SH-SY5Y (cell line): ENCODE data around the gene GAP43.
A peak's percentile ranks its signal among the peaks of the same experiment; 100 is the strongest.

Experiments
- GATA2 ChIP-seq: IDR thresholded peaks from 2 replicates; pipeline ENCODE4 v1.6.1; 2011; ENCODE audit warnings: mild to moderate bottlenecking, low read depth, low read length
- GATA3 ChIP-seq: IDR thresholded peaks from 2 replicates; pipeline ENCODE4 v1.6.1; 2011; ENCODE audit warnings: low read depth, mild to moderate bottlenecking, low read length, moderate library complexity

GAP43 gene

GRCh38 chr3:115709931-115710330 is 86.6 kb downstream of the GAP43 start:
- TF ChIP-seq GATA2: no peak
- TF ChIP-seq GATA3: no peak

- TF ChIP-seq GATA3 (no peak), GATA2 (no peak)
Observed at GRCh38 chr3:115710799-115711198, 87.5 kb downstream of the GAP43 start.

- no peak for TF ChIP-seq GATA3
- no peak for TF ChIP-seq GATA2
Observed at GRCh38 chr3:115712871-115713270, 89.6 kb downstream of the GAP43 start.

GRCh38 chr3:115713284-115713683 is 90.0 kb downstream of the GAP43 start:
- TF ChIP-seq GATA2 (peak; percentile 46; the same call in 1 of the 2 replicates), GATA3 (no peak)

GRCh38 chr3:115715241-115715745 is 92.0 kb downstream of the GAP43 start:
- TF ChIP-seq GATA2: no peak
- TF ChIP-seq GATA3: no peak

GRCh38 chr3:115720983-115721382 is 97.7 kb downstream of the GAP43 start:
- no peak for TF ChIP-seq GATA3
- no peak for TF ChIP-seq GATA2

- TF ChIP-seq GATA3 (no peak), GATA2 (no peak)
Observed at GRCh38 chr3:115725800-115726199, 102.5 kb downstream of the GAP43 start.

GRCh38 chr3:115727135-115727534 is 103.8 kb downstream of the GAP43 start:
- TF ChIP-seq GATA3: no peak
- TF ChIP-seq GATA2: no peak

GRCh38 chr3:115728013-115728412 is 104.7 kb downstream of the GAP43 start:
- no peak for TF ChIP-seq GATA2
- TF ChIP-seq GATA3: no peak

- TF ChIP-seq GATA2: no peak
- no peak for TF ChIP-seq GATA3
Observed at GRCh38 chr3:115741650-115742049, 118.3 kb downstream of the GAP43 start.

GRCh38 chr3:115758076-115758763 is 134.9 kb downstream of the GAP43 start:
- TF ChIP-seq GATA3 (no peak), GATA2 (no peak)

- TF ChIP-seq GATA2: peak; percentile 32; the same call in 1 of the 2 replicates
- TF ChIP-seq GATA3: no peak
Observed at GRCh38 chr3:115760716-115761115, 137.4 kb downstream of the GAP43 start.

- TF ChIP-seq GATA2: no peak
- no peak for TF ChIP-seq GATA3
Observed at GRCh38 chr3:115761927-115762305, 138.6 kb downstream of the GAP43 start.

GRCh38 chr3:115766587-115767482 is 143.5 kb downstream of the GAP43 start:
- TF ChIP-seq GATA3 (no peak), GATA2 (no peak)

- TF ChIP-seq GATA2 (no peak), GATA3 (no peak)
Observed at GRCh38 chr3:115768661-115769060, 145.4 kb downstream of the GAP43 start.
